Measurements from ENCODE around the gene USP25.

The USP25 gene

GRCh38 chr21:15820852-15821379, 91.1 kb downstream of the USP25 start:
- TF ChIP-seq CTCF (IDR thresholded peaks at IDR 0.05; ENCODE audit: low read depth, low read length, poor library complexity, severe bottlenecking) (no peak), EZH2phosphoT487 (IDR thresholded peaks at IDR 0.05; ENCODE audit: borderline replicate concordance, low read length) (no peak)
- no peaks in the 10 kb centered on the region for H3K79me2 ChIP-seq (ENCODE audit: control insufficient read depth, low read length)
- no peaks in the 10 kb centered on the region for H3F3A ChIP-seq (ENCODE audit: control insufficient read depth, insufficient read depth)
- no peaks in the 10 kb centered on the region for H3K27me3 ChIP-seq (ENCODE audit: control insufficient read depth, low read length)
- no peak overlapping the region for H3K4me2 ChIP-seq (ENCODE audit: low read length)
- H3K36me3 ChIP-seq (ENCODE audit: control insufficient read depth, low read length) = peaks cover 8% of the 10 kb centered on the region
- H3K4me3 ChIP-seq (ENCODE audit: low read length) = no peak overlapping the region
- no peaks in the 10 kb centered on the region for H3K9me3 ChIP-seq (ENCODE audit: control insufficient read depth, insufficient read depth, low read length)
- H4K20me1 ChIP-seq (ENCODE audit: control insufficient read depth, insufficient read depth, low read depth, low read length) = no peaks in the 10 kb centered on the region
- no peaks in the 10 kb centered on the region; the same call in 1 of the 2 replicates for H3K4me1 ChIP-seq (ENCODE audit: control insufficient read depth, low read length)
- H3K27ac ChIP-seq (ENCODE audit: low read depth, low read length) = no peak overlapping the region
- no peaks in the 10 kb centered on the region for H3K9me2 ChIP-seq (replicated peaks; ENCODE audit: control insufficient read depth, low read length)

GRCh38 chr21:15823486-15824150, 93.8 kb downstream of the USP25 start:
- no peaks in the 10 kb centered on the region for H3F3A ChIP-seq (ENCODE audit: control insufficient read depth, insufficient read depth)
- peaks cover 14% of the 10 kb centered on the region for H3K36me3 ChIP-seq (ENCODE audit: control insufficient read depth, low read length)
- no peaks in the 10 kb centered on the region for H3K9me3 ChIP-seq (ENCODE audit: control insufficient read depth, insufficient read depth, low read length)
- no peaks in the 10 kb centered on the region for H4K20me1 ChIP-seq (ENCODE audit: control insufficient read depth, insufficient read depth, low read depth, low read length)
- no peak overlapping the region for H3K4me2 ChIP-seq (ENCODE audit: low read length)
- H3K4me3 ChIP-seq (ENCODE audit: low read length) = no peak overlapping the region
- H3K27me3 ChIP-seq (ENCODE audit: control insufficient read depth, low read length) = no peaks in the 10 kb centered on the region
- H3K79me2 ChIP-seq (ENCODE audit: control insufficient read depth, low read length) = no peaks in the 10 kb centered on the region
- no peak for TF ChIP-seq EZH2phosphoT487 (IDR thresholded peaks at IDR 0.05; ENCODE audit: borderline replicate concordance, low read length)
- TF ChIP-seq CTCF (IDR thresholded peaks at IDR 0.05; ENCODE audit: low read depth, low read length, poor library complexity, severe bottlenecking) = no peak
- no peak overlapping the region for H3K27ac ChIP-seq (ENCODE audit: low read depth, low read length)
- no peaks in the 10 kb centered on the region for H3K9me2 ChIP-seq (replicated peaks; ENCODE audit: control insufficient read depth, low read length)
- H3K4me1 ChIP-seq (ENCODE audit: control insufficient read depth, low read length) = no peaks in the 10 kb centered on the region; the same call in 1 of the 2 replicates

- no peaks in the 10 kb centered on the region; the same call in 1 of the 2 replicates for H3K4me1 ChIP-seq (ENCODE audit: control insufficient read depth, low read length)
- no peak overlapping the region for H3K27ac ChIP-seq (ENCODE audit: low read depth, low read length)
- no peak overlapping the region for H3K4me3 ChIP-seq (ENCODE audit: low read length)
- TF ChIP-seq CTCF (IDR thresholded peaks at IDR 0.05; ENCODE audit: low read depth, low read length, poor library complexity, severe bottlenecking) (no peak), EZH2phosphoT487 (IDR thresholded peaks at IDR 0.05; ENCODE audit: borderline replicate concordance, low read length) (no peak)
- H3K9me2 ChIP-seq (replicated peaks; ENCODE audit: control insufficient read depth, low read length) = no peaks in the 10 kb centered on the region
- H3K79me2 ChIP-seq (ENCODE audit: control insufficient read depth, low read length) = no peaks in the 10 kb centered on the region
- H3K27me3 ChIP-seq (ENCODE audit: control insufficient read depth, low read length) = no peaks in the 10 kb centered on the region
- no peak overlapping the region for H3K4me2 ChIP-seq (ENCODE audit: low read length)
- peaks cover 21% of the 10 kb centered on the region for H3K36me3 ChIP-seq (ENCODE audit: control insufficient read depth, low read length)
- no peaks in the 10 kb centered on the region for H4K20me1 ChIP-seq (ENCODE audit: control insufficient read depth, insufficient read depth, low read depth, low read length)
- no peaks in the 10 kb centered on the region for H3F3A ChIP-seq (ENCODE audit: control insufficient read depth, insufficient read depth)
- H3K9me3 ChIP-seq (ENCODE audit: control insufficient read depth, insufficient read depth, low read length) = no peaks in the 10 kb centered on the region
Measured at GRCh38 chr21:15825700-15826099, 95.9 kb downstream of the USP25 start.

All from DOHH2 (cell line).